ENCODE results near the gene ZBTB7C. TPM values are rescaled to one million over a fixed set of nuclear protein-coding genes. Genes with fewer than 3 reads are reported as not detected.

Gene ZBTB7C
- total and polyA plus RNA-seq, 10 of the 15 experiments (the other 5 are each of a cell fraction or from before 2014, with no cell fraction given) = under 0.01 to 0.08 (median 0.01) TPM; not detected in 7

- Histone ChIP-seq H3K9me3 (replicated peaks; ENCODE audit: control insufficient read depth, insufficient read depth, low read length) (peaks cover 4% of the 10 kb centered on the region; the same call in 1 of the 3 replicates), H4K20me1 (ENCODE audit: control insufficient read depth, insufficient read depth) (no peaks in the 10 kb centered on the region), H3K4me3 (no peak overlapping the region), H3K79me2 (ENCODE audit: control insufficient read depth, insufficient read depth, low read length) (no peaks in the 10 kb centered on the region), H2AFZ (ENCODE audit: control insufficient read depth, low read depth, low read length) (no peak overlapping the region), H3K27me3 (replicated peaks in 1 of 2; ENCODE audit: control insufficient read depth in 2 of 2, insufficient read depth in 2 of 2, low read length in 1 of 2) (peaks cover 0 to 4% of the 10 kb centered on the region in 2 experiments; a peak in 2 of 4 replicates), H3K4me2 (ENCODE audit: control insufficient read depth, insufficient read depth) (no peak overlapping the region), H3K4me1 (ENCODE audit: control insufficient read depth, insufficient read depth, low read length) (no peaks in the 10 kb centered on the region), H3K9ac (ENCODE audit: control insufficient read depth, insufficient read depth, low read length) (no peak overlapping the region), H3K36me3 (ENCODE audit: control insufficient read depth in 2 of 2, insufficient read depth in 2 of 2, low read length in 1 of 2) (no peaks in the 10 kb centered on the region), H3K27ac (ENCODE audit: control insufficient read depth, insufficient read depth) (no peak overlapping the region)
- intact Hi-C loops (cut with micrococcal nuclease; ENCODE audit: unreplicated experiment) (no loop called here), in situ Hi-C loops (cut with MboI) (no loop called here)
- ChIA-PET CTCF (no interaction called here), RAD21 (ENCODE audit: unreplicated experiment) (no interaction called here), SMC1A (ENCODE audit: uncharacterized antibody, unreplicated experiment) (no interaction called here), POLR2A (no interaction called here)
- ATAC-seq (no peak), FAIRE-seq (no peak), DNase-seq (ENCODE audit: low read depth, low spot score) (no peak)
- BruUV-seq (replicated peaks) = no TSS peak
- WGBS (ENCODE audit: insufficient coverage, insufficient replicate concordance, low lambda C conversion rate, missing lambda C conversion rate) = 26% methylated on average over 6 of the region's 6 CpGs
- no peak for TF ChIP-seq BHLHE40 (IDR thresholded peaks at IDR 0.05; ENCODE audit: borderline replicate concordance in 1 of 2, low read depth in 2 of 2, low read length in 1 of 2)
- TF ChIP-seq SIX5 (IDR thresholded peaks at IDR 0.05; ENCODE audit: low read depth, low read length, severe bottlenecking) = no peak
- TF ChIP-seq CEBPB (IDR thresholded peaks at IDR 0.05; ENCODE audit: borderline replicate concordance in 1 of 2, low read depth in 2 of 2, low read length in 2 of 2) = no peak
- TF ChIP-seq ELK1 (IDR thresholded peaks at IDR 0.05; ENCODE audit: low read depth, low read length) = no peak
- TF ChIP-seq ZNF24 (IDR thresholded peaks at IDR 0.05) = no peak
- TF ChIP-seq ZNF687 (IDR thresholded peaks at IDR 0.05) = no peak
- no peak for TF ChIP-seq RELA (IDR thresholded peaks at IDR 0.05; ENCODE audit: borderline replicate concordance, partially characterized antibody)
- no peak for TF ChIP-seq USF2 (IDR thresholded peaks at IDR 0.05; ENCODE audit: borderline replicate concordance, low read depth, low read length)
- TF ChIP-seq NR2F1 (conservative IDR thresholded peaks at IDR 0.05) = no peak
- TF ChIP-seq RUNX3 (IDR thresholded peaks at IDR 0.05; ENCODE audit: low read length) = no peak
- no peak for TF ChIP-seq IKZF1 (conservative IDR thresholded peaks at IDR 0.05)
- TF ChIP-seq KLF5 (IDR thresholded peaks at IDR 0.05; ENCODE audit: partially characterized antibody) = no peak
- no peak for TF ChIP-seq ZNF274 (IDR thresholded peaks at IDR 0.05; ENCODE audit: insufficient read depth, insufficient read length)
- TF ChIP-seq CREB1 (IDR thresholded peaks at IDR 0.05; ENCODE audit: low read depth) = no peak
- no peak for TF ChIP-seq ZBTB40 (IDR thresholded peaks at IDR 0.05; ENCODE audit: borderline replicate concordance)
- no peak for TF ChIP-seq EED (IDR thresholded peaks at IDR 0.05; ENCODE audit: low read depth)
These were observed 416.2 kb downstream of the ZBTB7C start for GRCh38 chr18:47992976-47993375.

Data from GM12878 (cell line).